Right renal pelvis (tissue), 4 donors: ENCODE measurements around the gene CNGB1. TPM values are rescaled to one million over a fixed set of nuclear protein-coding genes. Genes with fewer than 3 reads are reported as not detected.

Experiments
- DNase-seq, 4 donors: peaks; one replicate each; pipeline ENCODE4 v3.0.0-alpha.2; 2013; ENCODE audit warnings: low read depth in 4 of 4, low spot score in 3 of 4, missing footprints in 1 of 4
- polyA plus RNA-seq, 4 donors: library from polyadenylated mRNA; unstranded; fragments of 120-200 nt; gene quantifications; one replicate each; pipeline ENCODE4 v1.2.1, GENCODE V29; 2013; ENCODE audit not compliant: insufficient read length in 4 of 4

CNGB1 gene
- polyA plus RNA-seq, 4 donors = 0.03 to 0.27 (median 0.11) TPM

DNA sequence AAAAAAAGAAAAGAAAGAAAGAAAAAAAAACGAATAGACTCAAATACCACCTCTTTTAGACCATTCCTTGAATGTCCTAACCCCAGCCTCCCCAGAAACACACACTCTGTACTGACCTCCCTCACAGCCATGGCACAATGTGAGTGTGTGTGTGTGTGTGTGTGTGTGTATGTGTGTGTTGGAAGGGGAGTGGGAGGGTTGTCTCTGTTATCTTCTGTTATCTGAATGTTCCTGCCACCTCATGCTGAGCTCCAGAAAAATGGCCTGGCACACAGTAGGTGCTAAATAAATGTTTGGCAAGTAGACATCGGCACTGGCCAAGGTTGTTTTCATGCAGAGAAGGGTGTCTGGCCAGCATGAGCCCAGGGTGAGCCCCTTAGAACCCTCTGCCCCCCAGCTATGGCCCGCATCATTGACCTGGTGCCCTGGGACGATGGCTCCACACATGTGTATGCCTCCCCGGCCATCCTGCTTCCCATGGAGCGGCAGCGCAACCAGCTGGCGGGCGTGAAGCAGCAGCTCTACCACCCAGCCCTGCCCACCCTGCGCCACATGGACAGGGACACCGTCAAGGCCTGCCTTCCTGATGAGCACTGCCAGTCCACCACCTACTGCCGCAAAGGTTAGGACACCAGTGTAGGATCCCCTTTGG is 6.6 kb upstream of the CNGB1 start:
- DNase-seq = no peak

GRCh38 chr16:57976331-57976796 is 5.4 kb upstream of the CNGB1 start:
- DNase-seq = no peak

- DNase-seq = no peak
These were observed 1.4 kb upstream of the CNGB1 start for GRCh38 chr16:57972306-57972705.

DNA sequence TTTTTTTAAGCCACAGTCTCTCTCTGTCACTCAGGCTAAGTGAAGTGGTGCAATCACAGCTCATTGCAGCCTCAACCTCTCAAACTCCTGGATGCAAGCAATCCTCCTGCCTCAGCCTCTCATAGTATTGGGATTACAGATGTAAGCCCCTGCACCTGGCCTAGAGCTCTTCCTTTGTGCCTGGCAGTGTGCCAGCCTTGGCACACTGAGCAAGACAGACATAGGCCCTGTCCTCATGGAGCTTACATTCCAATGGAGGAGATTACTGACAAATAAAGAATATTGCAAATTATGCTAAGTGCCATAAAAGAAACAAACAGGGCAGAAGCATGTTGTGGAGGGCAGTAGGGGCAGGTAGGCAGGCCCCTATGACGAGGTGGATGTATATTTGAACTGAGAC is 920 bp upstream of the CNGB1 start:
- DNase-seq = no peak

GRCh38 chr16:57970319-57970718 is 609 bp downstream of the CNGB1 start:
- DNase-seq = no peak

- no peak for DNase-seq
These were observed 1.3 kb downstream of the CNGB1 start for GRCh38 chr16:57969451-57970123.

DNA sequence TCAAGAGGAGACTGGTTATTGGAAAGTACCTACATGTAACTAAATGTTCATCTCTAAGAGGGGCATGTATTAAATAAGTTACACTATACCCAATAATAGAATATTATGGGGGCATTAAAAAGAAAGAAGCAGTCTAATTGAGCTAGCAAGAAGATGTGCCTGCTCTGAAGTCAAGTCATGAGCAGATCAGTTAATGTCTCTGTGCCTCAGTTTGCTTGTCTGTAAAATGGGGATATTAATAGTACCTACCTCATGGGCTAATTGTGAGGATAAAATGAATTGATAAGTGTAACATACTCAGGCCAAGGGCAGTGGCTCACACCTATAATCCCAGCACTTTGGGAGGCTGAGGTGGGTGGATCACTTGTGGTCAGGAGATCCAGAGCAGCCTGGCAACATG is 3.0 kb downstream of the CNGB1 start:
- DNase-seq = no peak

DNA sequence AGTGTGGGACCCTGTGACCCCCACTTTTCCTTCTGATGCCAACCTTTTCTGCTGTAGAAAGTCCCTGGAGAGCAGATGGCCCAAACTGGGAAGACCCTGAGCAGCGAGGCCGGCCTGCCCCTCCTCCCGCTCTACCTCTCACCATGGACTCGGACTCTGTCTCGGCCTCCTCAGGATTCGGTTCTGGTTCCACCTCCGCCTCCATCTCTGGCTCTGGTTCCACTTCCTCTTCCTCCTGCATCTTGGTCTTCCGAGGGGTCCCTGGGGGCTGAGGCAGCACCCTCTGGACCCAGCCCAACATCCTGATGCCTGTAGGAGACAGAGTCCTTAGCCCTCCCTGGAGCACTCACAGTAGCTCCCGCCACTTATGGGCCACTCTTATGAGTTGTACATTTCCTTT is 3.9 kb downstream of the CNGB1 start:
- no peak for DNase-seq

DNA sequence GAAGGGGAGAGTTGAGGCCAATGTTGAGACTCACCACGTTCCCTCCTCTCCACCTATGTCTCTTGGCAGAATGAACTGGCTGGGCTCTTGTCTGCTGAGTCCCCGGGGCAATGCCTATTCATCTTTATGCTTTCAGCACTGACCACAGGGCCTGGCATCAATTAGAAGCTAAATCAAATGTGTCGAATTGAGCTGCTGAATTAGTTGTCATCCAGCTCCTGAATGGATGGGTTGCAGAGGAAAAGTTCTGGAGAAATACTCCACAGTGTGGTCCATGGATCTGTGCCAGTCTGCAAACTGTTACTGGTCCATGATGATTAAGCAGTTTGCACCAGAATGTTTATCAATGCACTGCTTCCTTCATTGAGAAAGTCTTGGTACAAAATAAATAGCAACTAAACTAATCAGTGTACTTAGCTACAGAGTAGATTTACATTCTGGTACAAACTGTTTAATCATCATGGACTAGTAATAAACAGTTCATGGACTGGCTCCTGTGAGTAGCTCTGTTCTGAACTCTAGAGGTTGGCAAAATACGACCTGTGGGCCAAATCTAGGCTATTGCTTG is 4.6 kb downstream of the CNGB1 start:
- DNase-seq = no peak

DNA sequence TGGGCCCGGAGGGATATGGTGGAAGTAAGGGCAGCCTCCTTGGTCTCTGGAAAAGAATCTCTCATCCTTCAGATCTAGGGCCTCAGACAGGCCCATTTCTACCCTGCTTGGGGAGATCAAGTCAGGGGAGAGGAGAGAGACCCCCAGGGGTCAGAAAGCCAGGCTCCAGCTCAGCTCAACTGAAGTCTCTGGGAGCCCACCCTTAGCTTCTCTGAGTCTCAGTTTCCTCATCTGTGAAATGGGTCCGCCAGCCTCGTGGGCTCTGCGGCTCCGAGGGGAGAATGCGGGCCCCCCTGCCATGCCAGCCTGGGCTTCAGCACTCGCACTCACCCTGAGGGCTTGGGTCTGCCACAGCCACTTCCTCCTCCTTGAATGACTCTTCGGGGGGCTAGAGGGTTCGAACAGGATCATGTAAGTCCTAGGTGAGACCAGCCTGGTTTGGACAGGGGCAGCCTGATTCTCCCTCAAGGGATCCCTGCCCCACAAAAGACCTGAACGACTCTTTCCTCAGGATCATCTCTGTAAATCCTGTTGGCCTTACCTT is 6.7 kb downstream of the CNGB1 start:
- DNase-seq = no peak

DNA sequence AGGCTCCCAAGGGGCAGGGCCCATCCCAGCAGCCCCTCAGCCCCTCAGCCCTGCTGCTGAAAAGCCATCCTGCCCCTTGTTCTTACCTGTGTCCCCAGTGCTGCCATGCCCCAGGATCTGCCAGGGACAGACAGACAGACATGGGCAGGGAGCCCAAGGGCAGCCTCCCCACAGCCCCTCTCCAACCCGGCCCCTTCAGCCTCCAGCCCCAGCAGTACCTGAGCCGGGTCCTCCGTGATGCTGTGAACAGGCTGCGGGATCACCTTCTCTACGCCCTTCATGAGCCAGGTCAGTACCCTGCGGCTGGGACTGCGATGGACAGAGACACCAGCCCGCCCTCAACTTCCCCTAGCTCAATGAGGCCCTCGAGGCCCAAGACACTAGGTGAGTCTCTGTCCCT is 8.2 kb downstream of the CNGB1 start:
- DNase-seq = no peak

DNA sequence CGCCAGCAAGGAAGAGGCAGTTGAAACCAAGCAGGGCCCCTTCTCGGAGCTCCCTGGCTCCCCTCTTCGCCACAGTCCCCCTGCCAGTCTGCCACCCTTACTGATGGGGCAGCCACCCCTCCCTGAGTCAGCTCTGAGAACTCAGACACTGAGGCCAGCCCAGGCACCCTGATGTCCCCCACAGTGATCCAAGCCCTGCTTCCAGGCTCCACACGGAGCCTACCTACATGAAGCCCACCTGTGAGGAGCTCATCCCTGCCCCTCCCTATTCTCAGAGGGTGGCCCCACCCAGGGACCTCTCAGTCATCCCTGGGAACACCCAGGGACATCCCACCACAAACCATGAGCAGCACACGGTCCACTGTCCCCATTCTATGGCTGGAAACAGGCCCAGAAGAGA is 8.9 kb downstream of the CNGB1 start:
- no peak for DNase-seq

DNA sequence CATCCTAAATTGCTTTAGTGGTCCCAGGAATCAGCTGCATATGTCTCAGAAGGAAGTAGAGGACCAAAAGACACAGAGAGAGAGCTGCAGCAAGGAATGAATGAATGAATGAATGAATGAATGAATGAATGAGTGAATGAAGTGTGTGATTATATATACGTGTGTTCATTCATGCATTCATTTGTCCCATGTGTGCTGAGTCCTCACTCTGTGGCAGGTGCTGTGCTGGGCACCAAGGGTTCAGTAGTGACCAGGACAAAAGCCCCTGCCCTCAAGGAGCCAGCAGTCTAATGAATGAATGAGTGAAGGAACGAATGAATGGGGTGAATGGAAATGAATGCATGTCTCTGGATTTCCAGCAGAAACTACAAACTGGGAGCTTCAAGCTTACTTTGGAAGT is 9.4 kb downstream of the CNGB1 start:
- no peak for DNase-seq

DNA sequence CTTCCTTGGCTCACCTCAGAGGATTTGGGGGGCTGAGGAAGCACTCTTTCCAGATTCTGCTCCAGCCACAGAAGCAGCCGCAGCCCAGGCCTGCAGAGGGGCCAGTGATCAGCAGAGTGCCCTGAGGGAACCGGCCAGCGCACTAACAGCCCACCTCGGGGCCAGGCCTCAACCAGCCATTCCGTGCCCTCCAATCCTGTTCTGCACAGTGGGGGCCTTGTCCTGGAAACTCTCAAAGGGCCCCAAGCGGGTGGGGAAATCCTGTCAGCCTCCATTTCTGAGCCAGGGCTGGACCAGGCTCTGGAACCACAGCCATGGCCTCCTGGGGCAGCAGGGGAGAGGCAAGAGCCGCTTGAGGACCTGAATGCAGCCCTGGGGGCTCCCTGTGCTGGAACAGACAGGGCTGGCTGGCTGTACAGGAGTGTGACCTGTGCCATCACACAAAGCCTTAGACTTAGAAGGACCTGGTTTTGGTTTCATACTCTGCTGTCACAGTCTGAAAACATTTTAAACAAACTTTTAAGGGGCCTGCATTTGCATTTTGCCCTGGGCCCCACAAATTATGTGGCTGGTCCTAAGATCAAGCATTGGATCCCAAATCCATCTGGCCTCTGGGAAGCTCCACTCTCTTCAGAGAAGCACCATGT is 10.0 kb downstream of the CNGB1 start:
- DNase-seq = no peak

GRCh38 chr16:57960310-57960709 is 10.6 kb downstream of the CNGB1 start:
- no peak for DNase-seq

DNA sequence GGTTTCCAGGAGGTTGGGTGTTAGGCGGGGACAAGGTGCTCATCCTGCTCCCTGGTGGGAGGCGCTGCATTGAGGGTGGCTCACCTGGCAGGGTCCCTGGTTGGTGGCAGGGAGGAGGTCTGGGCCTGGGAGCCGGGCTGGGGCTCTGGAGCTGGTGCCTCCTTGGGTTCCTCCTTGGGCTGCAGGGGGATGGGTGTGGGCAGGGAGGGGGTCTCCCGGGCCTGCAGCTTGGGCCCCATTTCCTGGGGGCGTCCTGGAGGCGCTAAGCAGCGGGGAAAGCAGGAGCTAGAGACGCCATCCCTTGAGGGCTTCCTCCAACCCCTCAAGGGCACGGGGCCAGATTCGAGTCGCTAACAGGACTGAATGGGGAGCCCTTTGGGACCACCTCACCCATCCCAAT is 11.1 kb downstream of the CNGB1 start:
- no peak for DNase-seq

- no peak for DNase-seq
These were observed 11.8 kb downstream of the CNGB1 start for GRCh38 chr16:57959121-57959520.

DNA sequence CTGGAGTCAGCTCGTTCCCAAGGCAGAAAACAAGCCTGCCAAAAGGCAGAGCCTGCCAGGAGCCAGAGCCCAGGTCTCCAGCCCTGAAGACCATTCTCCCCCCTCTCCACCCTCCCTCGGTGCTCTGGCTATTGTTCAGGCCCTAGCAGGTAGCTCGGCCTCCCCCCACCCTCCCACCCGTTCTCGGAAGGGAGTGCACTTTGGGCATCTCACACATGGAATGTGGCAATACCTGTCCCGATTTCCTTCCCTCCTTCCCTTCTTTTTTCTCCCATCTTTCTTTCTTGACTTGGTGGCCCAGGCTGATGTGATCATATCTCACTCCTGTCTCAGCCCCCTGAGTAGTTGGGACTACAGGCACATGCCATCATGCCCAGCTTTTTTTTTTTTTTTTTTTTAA is 12.4 kb downstream of the CNGB1 start:
- DNase-seq = no peak

DNA sequence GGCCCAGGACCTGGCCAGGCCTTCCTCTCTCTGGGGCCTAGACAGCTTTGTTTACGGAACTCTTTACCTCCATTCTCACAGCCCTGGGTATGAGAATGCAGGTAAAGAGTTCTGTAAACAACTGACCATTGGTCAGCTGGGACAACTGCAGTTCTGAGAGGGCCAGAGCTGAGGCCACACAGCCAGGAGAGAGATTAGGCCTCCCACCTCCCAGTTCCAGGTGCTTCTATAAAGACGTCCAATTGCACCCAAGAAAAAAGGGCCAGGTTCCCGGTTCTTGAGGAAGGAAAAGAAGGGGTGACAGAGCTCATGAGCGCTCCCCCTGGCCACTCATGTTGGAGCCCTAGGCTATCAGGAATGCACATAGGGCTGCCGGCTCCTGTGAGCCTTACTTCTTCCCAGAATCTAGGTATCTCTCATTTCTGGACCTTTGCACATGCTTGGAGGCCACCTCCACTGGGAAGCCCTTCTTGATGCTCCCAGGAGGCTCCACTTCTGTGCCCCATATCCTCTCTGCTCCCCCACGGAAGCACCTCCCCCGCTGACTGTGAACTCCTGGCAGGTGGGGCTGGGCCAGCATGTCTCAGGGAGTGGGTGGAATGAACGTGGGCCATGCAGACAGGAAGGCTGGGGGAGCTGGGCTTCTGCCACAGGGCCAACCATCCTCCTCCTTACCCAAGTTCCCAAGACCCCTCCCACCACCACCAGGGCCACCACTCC is 13.1 kb downstream of the CNGB1 start:
- DNase-seq = no peak

- no peak for DNase-seq
These were observed 13.8 kb downstream of the CNGB1 start for GRCh38 chr16:57956924-57957672.
